Measurements from ENCODE around the gene ETV6. TPM values are rescaled to one million over a fixed set of nuclear protein-coding genes. Genes with fewer than 3 reads are reported as not detected.

ETV6 gene
- total RNA-seq, 1 experiment from 2014 or later: 17.2 TPM

- BruUV-seq (replicated peaks): no TSS peak
- H3K9me3 ChIP-seq (ENCODE audit: control insufficient read depth, insufficient read depth, low read depth, low read length): no peaks in the 10 kb centered on the region
- TF ChIP-seq REST (IDR thresholded peaks at IDR 0.05; ENCODE audit: insufficient read depth in 1 of 2, low read depth in 2 of 2, low read length in 1 of 2) (no peak), TCF7L2 (IDR thresholded peaks at IDR 0.05; ENCODE audit: low read depth, low read length) (no peak), POLR2AphosphoS5 (IDR thresholded peaks at IDR 0.05; ENCODE audit: low read depth, low read length) (no peak), CTCF (IDR thresholded peaks at IDR 0.05) (no peak; the same call in 1 of the 2 replicates), SIN3A (IDR thresholded peaks at IDR 0.05; ENCODE audit: borderline replicate concordance, insufficient read depth, low read depth, low read length) (no peak)
- no peaks in the 10 kb centered on the region for H3K27me3 ChIP-seq (ENCODE audit: control insufficient read depth, insufficient read depth, low read length)
- POLR2A ChIA-PET: no interaction called here
- H3K4me3 ChIP-seq (ENCODE audit: low read depth in 2 of 2, low read length in 2 of 2): no peak overlapping the region
- intact Hi-C loops (cut with micrococcal nuclease; ENCODE audit: unreplicated experiment) (no loop called here), in situ Hi-C loops (cut with HindIII; ENCODE audit: low pct_unique_long_range_greater_than_20kb, low sequenced_read_pairs) (no loop called here)
- no peak for DNase-seq (ENCODE audit: low read depth, low spot score)
- H3K4me1 ChIP-seq (ENCODE audit: control insufficient read depth, insufficient read depth, low read length): no peaks in the 10 kb centered on the region
- no peaks in the 10 kb centered on the region for H3K36me3 ChIP-seq (ENCODE audit: control insufficient read depth, insufficient read depth, low read length)
- H3K27ac ChIP-seq (ENCODE audit: low read length): no peak overlapping the region
- ATAC-seq: no peak
- CTCF ChIA-PET: no interaction called here
Measured at GRCh38 chr12:11621797-11622423, 27.6 kb upstream of the ETV6 start.

GRCh38 chr12:11622876-11623281 lies 26.6 kb upstream of the ETV6 start:
- in situ Hi-C loops (cut with HindIII; ENCODE audit: low pct_unique_long_range_greater_than_20kb, low sequenced_read_pairs): no loop called here
- CTCF ChIA-PET: no interaction called here

More at GRCh38 chr12:11622876-11623281, 26.6 kb upstream of the ETV6 start:
- Histone ChIP-seq H3K4me3 (ENCODE audit: low read depth in 2 of 2, low read length in 2 of 2) (no peak overlapping the region), H3K4me1 (ENCODE audit: control insufficient read depth, insufficient read depth, low read length) (no peaks in the 10 kb centered on the region), H3K27ac (ENCODE audit: low read length) (no peak overlapping the region), H3K9me3 (ENCODE audit: control insufficient read depth, insufficient read depth, low read depth, low read length) (no peaks in the 10 kb centered on the region), H3K27me3 (ENCODE audit: control insufficient read depth, insufficient read depth, low read length) (no peaks in the 10 kb centered on the region), H3K36me3 (ENCODE audit: control insufficient read depth, insufficient read depth, low read length) (no peaks in the 10 kb centered on the region)
- no TSS peak for BruUV-seq (replicated peaks)
- no peak for TF ChIP-seq POLR2AphosphoS5 (IDR thresholded peaks at IDR 0.05; ENCODE audit: low read depth, low read length)
- no peak for TF ChIP-seq TCF7L2 (IDR thresholded peaks at IDR 0.05; ENCODE audit: low read depth, low read length)
- no peak for TF ChIP-seq SIN3A (IDR thresholded peaks at IDR 0.05; ENCODE audit: borderline replicate concordance, insufficient read depth, low read depth, low read length)
- TF ChIP-seq REST (IDR thresholded peaks at IDR 0.05; ENCODE audit: insufficient read depth in 1 of 2, low read depth in 2 of 2, low read length in 1 of 2): no peak
- no peak for TF ChIP-seq CTCF (IDR thresholded peaks at IDR 0.05)
- ATAC-seq (no peak), DNase-seq (ENCODE audit: low read depth, low spot score) (no peak)
- POLR2A ChIA-PET: no interaction called here
- intact Hi-C loops (cut with micrococcal nuclease; ENCODE audit: unreplicated experiment): no loop called here

Data from Panc1 (cell line).